Gastrocnemius medialis (tissue), 4 donors: ENCODE results near the gene DMAC2. TPM values are rescaled to one million over a fixed set of nuclear protein-coding genes. Genes with fewer than 3 reads are reported as not detected.

Experiments used
- ATAC-seq, 2 donors: fragments of 150-250 bp; one replicate each; pipeline ENCODE4 v1.9.1; 2016
- DNase-seq, 2 donors: peaks; one replicate each; pipeline ENCODE4 v3.0.0-alpha.2; 2019
- H3K27ac ChIP-seq, 4 donors: fragments of 200-600 bp; sonication (generic); 1 replicate in 1 of 4; 2 replicates in 3 of 4; pipeline ENCODE4 v1.5.1; 2016 to 2018; ENCODE audit warnings: mild to moderate bottlenecking in 2 of 4, moderate library complexity in 1 of 4
- H3K27me3 ChIP-seq, 3 donors: fragments of 200-600 bp; sonication (generic) in 2 of 3; 1 replicate in 1 of 3; 2 replicates in 2 of 3; pipeline versions ENCODE4 v1.5.1 to v1.6.0; 2016 to 2019; ENCODE audit warnings: mild to moderate bottlenecking in 1 of 3, moderate library complexity in 1 of 3
- H3K36me3 ChIP-seq, 2 donors: fragments of 200-600 bp; sonication (generic) in 1 of 2; one replicate each; pipeline ENCODE4 v1.5.1; 2017 to 2018
- H3K4me1 ChIP-seq, 2 donors: fragments of 200-600 bp; sonication (generic) in 1 of 2; one replicate each; pipeline ENCODE4 v1.5.1; 2016 to 2017; ENCODE audit warnings: mild to moderate bottlenecking in 2 of 2
- H3K4me3 ChIP-seq, 4 donors: fragments of 200-600 bp; sonication (generic) in 3 of 4; 1 replicate in 1 of 4; 2 replicates in 3 of 4; pipeline ENCODE4 v1.5.1; 2016 to 2019; ENCODE audit warnings: mild to moderate bottlenecking in 2 of 4
- H3K9me3 ChIP-seq, 3 donors: fragments of 200-600 bp; sonication (generic) in 2 of 3; 1 replicate in 1 of 3; 2 replicates in 2 of 3; pipeline ENCODE4 v1.5.1; 2016 to 2019
- CTCF ChIP-seq, 5 experiments: fragments of 450-650 bp in 3 of 5; fragments of 200-600 bp in 2 of 5; sonication (generic) in 2 of 5; IDR thresholded peaks in 4 of 5; conservative IDR thresholded peaks in 1 of 5; 1 replicate in 4 of 5; 2 replicates in 1 of 5; pipeline ENCODE4 v1.5.1; 2016 to 2019; ENCODE audit warnings: antibody characterized with exemption in 5 of 5, mild to moderate bottlenecking in 3 of 5, moderate library complexity in 3 of 5
- POLR2A ChIP-seq, 2 donors: fragments of 450-650 bp; IDR thresholded peaks; one replicate each; pipeline ENCODE4 v1.6.1; 2017; ENCODE audit warnings: antibody characterized with exemption in 2 of 2, mild to moderate bottlenecking in 2 of 2, moderate library complexity in 2 of 2
- in situ Hi-C, 4 donors: fragments of 200-750 bp; cut with MboI; loops; one replicate each; pipeline versions ENCODE4 v1.15.0 to v1.8.0; 2017; ENCODE audit warnings: low sequenced_read_pairs in 4 of 4
- intact Hi-C: fragments of 100-400 bp; cut with DNase I; formaldehyde crosslinking; loops from one replicate; pipeline ENCODE4 v1.15.1; 2023; ENCODE audit warnings: low total_unique reads
- total RNA-seq, 4 donors: library from RNA; depleted of rRNA; stranded (reverse); fragments of >200 nt; gene quantifications; one replicate each; pipeline versions ENCODE4 v1.1.0 to v1.2.3, GENCODE V29; 2016

The DMAC2 gene
- total RNA-seq, 4 donors from 2014 or later, result 41.0 to 61.0 (median 49.8) TPM

GRCh38 chr19:41445575-41445974, 5.9 kb upstream of the DMAC2 start:
- Histone ChIP-seq H3K36me3 (no peaks in the 10 kb centered on the region), H3K27me3 (no peaks in the 10 kb centered on the region), H3K4me3 (no peak overlapping the region), H3K27ac (no peak overlapping the region), H3K9me3 (no peaks in the 10 kb centered on the region), H3K4me1 (peaks cover 0 to 6% of the 10 kb centered on the region in 2 donors)
- intact Hi-C loops, result loop anchor here (10.0 kb wide), 1 partner anchor 89 kb away; no protein-coding TSS in a partner anchor
- ATAC-seq, result no peak
- in situ Hi-C loops, result loop anchor here in 1 of 4 donors (10.0 kb wide), 1 partner anchor 119 kb away; no protein-coding TSS in a partner anchor
- no peak for DNase-seq
- TF ChIP-seq CTCF (IDR thresholded peaks at IDR 0.05 in 4 of 5, conservative IDR thresholded peaks at IDR 0.05 in 1 of 5) (no peak), POLR2A (IDR thresholded peaks at IDR 0.05) (no peak)

- H3K27ac ChIP-seq, result no peak overlapping the region
- DNase-seq (no peak), ATAC-seq (no peak)
- H3K4me3 ChIP-seq, result no peak overlapping the region
- intact Hi-C loops, result loop anchor here (10.0 kb wide), 1 partner anchor 91 kb away; no protein-coding TSS in a partner anchor
- no peaks in the 10 kb centered on the region for H3K9me3 ChIP-seq
- TF ChIP-seq POLR2A (IDR thresholded peaks at IDR 0.05) (no peak), CTCF (IDR thresholded peaks at IDR 0.05 in 4 of 5, conservative IDR thresholded peaks at IDR 0.05 in 1 of 5) (no peak)
- H3K4me1 ChIP-seq, result peaks cover 4 to 8% of the 10 kb centered on the region in 2 donors
- no peaks in the 10 kb centered on the region for H3K27me3 ChIP-seq
- H3K36me3 ChIP-seq, result no peaks in the 10 kb centered on the region
- in situ Hi-C loops, result loop anchor here in 1 of 4 donors (10.0 kb wide), 1 partner anchor 121 kb away; no protein-coding TSS in a partner anchor
These were observed 4.2 kb upstream of the DMAC2 start for GRCh38 chr19:41443813-41444455.

GRCh38 chr19:41442473-41443355, 3.0 kb upstream of the DMAC2 start, which contains the start of gene ERICH4:
Gene ERICH4, plus strand, starts transcription at chr19:41443156. Its CDS starts 14 bp downstream, at chr19:41443170.
- Histone ChIP-seq H3K4me3 (no peak within 1 kb of the TSS), H3K27me3 (no peaks in the 10 kb centered on the region), H3K4me1 (peaks cover 9 to 13% of the 10 kb centered on the region in 2 donors), H3K27ac (no peak within 1 kb of the TSS), H3K9me3 (no peaks in the 10 kb centered on the region), H3K36me3 (peaks cover 0 to 5% of the 10 kb centered on the region in 2 donors)
- no peak for TF ChIP-seq POLR2A (IDR thresholded peaks at IDR 0.05)
- TF ChIP-seq CTCF (IDR thresholded peaks at IDR 0.05 in 4 of 5, conservative IDR thresholded peaks at IDR 0.05 in 1 of 5), result no peak
- ATAC-seq (no peak), DNase-seq (no peak)
- in situ Hi-C loops (loop anchor here in 1 of 4 donors (10.0 kb wide), 1 partner anchor 122 kb away; no protein-coding TSS in a partner anchor), intact Hi-C loops (loop anchor here (10.0 kb wide), 1 partner anchor 92 kb away; no protein-coding TSS in a partner anchor)

GRCh38 chr19:41441321-41441945, 1.7 kb upstream of the DMAC2 start:
- in situ Hi-C loops, result loop anchor here in 1 of 4 donors (10.0 kb wide), 1 partner anchor 123 kb away; no protein-coding TSS in a partner anchor
- no peak overlapping the region for H3K27ac ChIP-seq
- TF ChIP-seq POLR2A (IDR thresholded peaks at IDR 0.05), result no peak
- no peak for TF ChIP-seq CTCF (IDR thresholded peaks at IDR 0.05 in 4 of 5, conservative IDR thresholded peaks at IDR 0.05 in 1 of 5)
- H3K9me3 ChIP-seq, result no peaks in the 10 kb centered on the region
- H3K4me3 ChIP-seq, result no peak overlapping the region
- peaks cover 9 to 13% of the 10 kb centered on the region in 2 donors for H3K4me1 ChIP-seq
- H3K36me3 ChIP-seq, result peaks cover 0 to 18% of the 10 kb centered on the region in 2 donors
- ATAC-seq (no peak), DNase-seq (no peak)
- intact Hi-C loops, result loop anchor here (10.0 kb wide), 1 partner anchor 93 kb away; no protein-coding TSS in a partner anchor
- H3K27me3 ChIP-seq, result no peaks in the 10 kb centered on the region
